ENCODE results near the gene TENT4B.
"Not testable (repeated sequence)": the region's sequence is repeated elsewhere in the genome, so short reads cannot be mapped to it uniquely, and the experiment has no call there.

TENT4B gene

DNA sequence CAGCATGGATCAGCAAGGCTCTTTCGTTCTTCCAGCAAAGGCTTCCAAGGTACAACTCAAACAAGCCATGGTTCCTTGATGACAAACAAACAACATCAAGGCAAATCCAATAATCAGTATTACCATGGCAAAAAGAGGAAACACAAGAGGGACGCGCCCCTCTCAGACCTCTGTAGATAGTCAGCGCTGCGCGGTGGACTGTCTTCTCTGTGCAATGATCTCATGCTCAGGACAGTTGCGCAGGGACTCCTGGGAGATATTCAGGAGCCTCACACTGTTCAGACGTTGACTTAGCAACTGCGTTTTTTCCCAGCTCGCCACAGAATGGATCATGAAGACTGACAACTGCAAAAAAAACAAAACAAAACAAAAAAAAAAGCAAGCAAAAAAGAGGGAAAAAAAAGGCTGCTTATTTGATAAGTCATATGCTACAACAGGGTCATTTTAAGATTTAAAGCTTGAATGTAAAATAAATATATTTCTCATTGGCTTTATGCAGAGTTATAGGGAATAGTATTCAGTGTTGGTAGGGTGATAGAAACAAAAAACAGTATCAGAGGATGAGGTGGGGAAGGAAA lies 76.1 kb downstream of the TENT4B start:
- TF ChIP-seq, protein P1, sequence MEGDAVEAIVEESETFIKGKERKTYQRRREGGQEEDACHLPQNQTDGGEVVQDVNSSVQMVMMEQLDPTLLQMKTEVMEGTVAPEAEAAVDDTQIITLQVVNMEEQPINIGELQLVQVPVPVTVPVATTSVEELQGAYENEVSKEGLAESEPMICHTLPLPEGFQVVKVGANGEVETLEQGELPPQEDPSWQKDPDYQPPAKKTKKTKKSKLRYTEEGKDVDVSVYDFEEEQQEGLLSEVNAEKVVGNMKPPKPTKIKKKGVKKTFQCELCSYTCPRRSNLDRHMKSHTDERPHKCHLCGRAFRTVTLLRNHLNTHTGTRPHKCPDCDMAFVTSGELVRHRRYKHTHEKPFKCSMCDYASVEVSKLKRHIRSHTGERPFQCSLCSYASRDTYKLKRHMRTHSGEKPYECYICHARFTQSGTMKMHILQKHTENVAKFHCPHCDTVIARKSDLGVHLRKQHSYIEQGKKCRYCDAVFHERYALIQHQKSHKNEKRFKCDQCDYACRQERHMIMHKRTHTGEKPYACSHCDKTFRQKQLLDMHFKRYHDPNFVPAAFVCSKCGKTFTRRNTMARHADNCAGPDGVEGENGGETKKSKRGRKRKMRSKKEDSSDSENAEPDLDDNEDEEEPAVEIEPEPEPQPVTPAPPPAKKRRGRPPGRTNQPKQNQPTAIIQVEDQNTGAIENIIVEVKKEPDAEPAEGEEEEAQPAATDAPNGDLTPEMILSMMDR (conservative IDR thresholded peaks at IDR 0.05) = no peak
- TF ChIP-seq ZFX (IDR thresholded peaks at IDR 0.05) = no peak
- H3K27ac ChIP-seq = no peak overlapping the region

- TF ChIP-seq, protein P1 (conservative IDR thresholded peaks at IDR 0.05) = no peak
- no peak for TF ChIP-seq ZFX (IDR thresholded peaks at IDR 0.05)
- no peak overlapping the region for H3K27ac ChIP-seq
These were observed 81.9 kb downstream of the TENT4B start for GRCh38 chr16:50234771-50235556.

- TF ChIP-seq ZFX (IDR thresholded peaks at IDR 0.05) = no peak
- TF ChIP-seq, protein P1 (conservative IDR thresholded peaks at IDR 0.05) = no peak
- H3K27ac ChIP-seq = no peak overlapping the region
These were observed 82.5 kb downstream of the TENT4B start for GRCh38 chr16:50235581-50235980.

- TF ChIP-seq ZFX (IDR thresholded peaks at IDR 0.05) = no peak
- TF ChIP-seq, protein P1 (conservative IDR thresholded peaks at IDR 0.05) = no peak
- no peak overlapping the region for H3K27ac ChIP-seq
These were observed 85.2 kb downstream of the TENT4B start for GRCh38 chr16:50238314-50238713.

- no peak for TF ChIP-seq ZFX (IDR thresholded peaks at IDR 0.05)
- TF ChIP-seq, protein P1 (conservative IDR thresholded peaks at IDR 0.05) = no peak
- H3K27ac ChIP-seq = no peak overlapping the region
These were observed 85.8 kb downstream of the TENT4B start for GRCh38 chr16:50238868-50239301.

- not testable (repeated sequence) for H3K27ac ChIP-seq
These were observed 89.9 kb downstream of the TENT4B start for GRCh38 chr16:50243024-50243423.

GRCh38 chr16:50244140-50244503 lies 91.0 kb downstream of the TENT4B start:
- H3K27ac ChIP-seq = no peak overlapping the region
- TF ChIP-seq, protein P1 (conservative IDR thresholded peaks at IDR 0.05) = no peak
- no peak for TF ChIP-seq ZFX (IDR thresholded peaks at IDR 0.05)

Data from C4-2B (cell line).